DMS53 treated with DMSO at 0.1 percent for 48 hours (cell line): ENCODE results near the gene DDX55.

Experiments
- DNase-seq: peaks from one replicate; lab custom pipeline; 2025; ENCODE audit not compliant: unreplicated experiment; lab: John Stamatoyannopoulos, UW

DDX55 gene

DNA sequence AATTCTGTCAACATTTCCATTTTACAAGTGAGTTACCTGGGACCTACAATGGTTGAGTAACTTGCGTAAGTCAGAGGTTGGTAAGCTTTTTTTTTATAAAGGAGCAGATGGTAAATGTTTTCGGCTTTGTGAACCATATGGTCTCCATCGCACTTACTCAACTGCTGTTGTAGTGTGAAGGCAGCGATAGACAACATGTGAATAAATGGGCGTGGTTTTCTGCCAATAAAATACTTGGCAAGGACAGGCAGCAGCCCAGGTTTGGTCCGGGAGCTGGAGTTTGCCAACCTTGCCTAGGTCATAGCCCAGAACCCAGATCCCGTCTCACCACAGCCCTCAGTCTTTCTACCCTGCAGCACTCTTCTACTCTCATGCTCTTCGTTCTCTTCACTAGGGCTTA, 6.3 kb downstream of the DDX55 start:
- DNase-seq, result no peak

GRCh38 chr12:123614110-123614509, 12.2 kb downstream of the DDX55 start:
- no peak for DNase-seq

GRCh38 chr12:123614531-123614930, 12.6 kb downstream of the DDX55 start:
- no peak for DNase-seq

- DNase-seq, result no peak
Observed at GRCh38 chr12:123617144-123617543, 15.2 kb downstream of the DDX55 start.

- no peak for DNase-seq
Observed at GRCh38 chr12:123617580-123617979, 15.7 kb downstream of the DDX55 start.

- no peak for DNase-seq
Observed at GRCh38 chr12:123621101-123621500, 19.2 kb downstream of the DDX55 start.

GRCh38 chr12:123621619-123622530, 20.0 kb downstream of the DDX55 start:
- no peak for DNase-seq

DNA sequence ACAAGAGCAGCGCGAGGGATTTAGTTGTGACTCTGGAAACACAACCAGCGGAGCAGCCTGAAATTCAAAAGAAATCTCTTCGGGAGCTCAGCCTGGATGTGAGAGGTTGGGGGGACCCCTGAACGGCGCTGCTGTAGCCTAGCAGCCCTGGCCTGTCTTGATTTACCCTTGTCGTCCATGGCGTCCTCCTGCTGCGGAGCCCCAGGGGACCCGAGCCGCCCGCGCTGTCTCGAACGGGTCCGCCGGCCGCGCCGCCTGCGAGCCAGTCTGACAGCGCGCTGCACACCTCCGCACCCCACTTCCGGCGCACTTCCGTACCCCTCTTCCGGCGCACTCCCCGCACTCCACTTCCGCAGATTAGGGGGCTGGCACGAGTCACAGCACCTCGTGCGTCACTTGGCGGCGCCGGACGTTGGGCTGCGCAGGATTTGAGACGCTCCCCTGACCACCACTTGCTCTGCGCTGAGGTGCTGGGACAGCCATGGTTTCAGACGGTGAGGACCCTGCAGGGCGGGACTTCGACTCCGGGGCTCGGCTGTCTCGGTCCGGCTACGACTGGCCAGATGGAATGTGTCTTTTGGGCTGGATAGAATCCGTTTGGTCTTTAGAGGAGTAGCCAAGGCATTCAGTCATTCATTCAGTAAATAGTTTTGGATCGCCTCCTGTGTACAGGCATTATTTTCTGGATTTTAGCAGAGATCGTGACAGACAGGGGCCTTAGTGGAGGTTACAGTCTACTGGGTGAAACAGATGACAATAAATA, 31.7 kb downstream of the DDX55 start, which contains the start of the genes EIF2B1 and GTF2H3:
EIF2B1 (minus strand) TSS at position 308 of the 763 bp plus-strand sequence; CDS start at position 179, 129 bp downstream.
GTF2H3 (plus strand) TSS at position 451 of the 763 bp plus-strand sequence; CDS start at position 482, 31 bp downstream.
- DNase-seq, result peak; percentile 88

DNA sequence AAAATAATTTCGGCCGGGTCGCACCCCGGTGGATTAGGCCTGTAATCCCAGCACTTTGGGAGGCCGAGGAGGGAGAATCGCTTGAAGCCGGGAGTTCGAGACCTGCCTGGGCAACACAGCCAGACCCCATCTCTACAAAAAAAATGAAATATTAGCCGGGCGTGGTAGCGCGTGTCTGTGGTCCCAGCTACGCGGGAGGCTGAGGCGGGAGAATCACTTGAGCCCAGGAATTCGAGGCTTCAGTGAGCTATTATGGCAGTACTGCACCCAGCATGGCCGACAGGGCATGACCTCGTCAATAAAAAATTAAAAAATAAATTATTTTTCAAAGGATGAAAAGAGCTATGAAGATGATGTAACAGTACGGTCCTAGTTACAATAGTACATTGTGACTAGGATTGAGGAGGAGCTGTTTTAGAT, 32.3 kb downstream of the DDX55 start:
- no peak for DNase-seq

GRCh38 chr12:123643911-123644310, 42.0 kb downstream of the DDX55 start:
- DNase-seq, result no peak

DNA sequence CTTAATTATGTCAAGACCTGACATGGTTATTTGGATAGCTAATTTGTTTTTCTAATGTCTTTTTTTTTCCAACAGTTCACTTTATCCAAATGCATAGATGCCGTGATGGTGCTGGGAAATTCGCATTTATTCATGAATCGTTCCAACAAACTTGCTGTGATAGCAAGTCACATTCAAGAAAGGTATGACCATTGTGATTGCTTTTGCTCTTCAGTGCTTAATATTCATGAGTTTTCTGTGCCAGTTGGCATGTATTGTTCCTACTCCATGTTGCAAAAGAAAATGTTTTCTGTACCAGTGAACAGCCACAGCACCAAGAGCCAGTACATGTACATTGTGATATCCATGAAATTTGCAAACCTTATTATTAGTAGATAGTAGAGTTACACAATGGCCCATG, 43.5 kb downstream of the DDX55 start:
- no peak for DNase-seq

DNA sequence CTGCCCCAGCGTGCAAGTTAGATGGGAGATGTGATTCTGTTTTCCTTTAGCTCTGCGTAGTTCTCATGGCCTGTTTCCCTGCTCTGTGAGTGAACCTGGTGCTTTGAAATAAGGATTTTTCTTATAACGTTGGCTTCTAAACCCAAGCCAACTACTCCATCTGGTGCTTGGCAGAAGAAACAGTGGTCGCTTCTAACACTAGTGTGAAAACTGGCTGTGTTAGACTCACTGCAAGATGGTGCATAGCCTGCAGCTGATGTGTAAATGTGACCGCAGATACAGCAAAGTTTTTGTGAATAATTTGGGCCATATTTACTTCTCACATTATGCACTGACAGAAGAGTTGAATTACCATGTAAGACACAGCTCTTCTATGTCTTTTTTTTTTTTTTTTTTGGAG, 44.0 kb downstream of the DDX55 start:
- no peak for DNase-seq

DNA sequence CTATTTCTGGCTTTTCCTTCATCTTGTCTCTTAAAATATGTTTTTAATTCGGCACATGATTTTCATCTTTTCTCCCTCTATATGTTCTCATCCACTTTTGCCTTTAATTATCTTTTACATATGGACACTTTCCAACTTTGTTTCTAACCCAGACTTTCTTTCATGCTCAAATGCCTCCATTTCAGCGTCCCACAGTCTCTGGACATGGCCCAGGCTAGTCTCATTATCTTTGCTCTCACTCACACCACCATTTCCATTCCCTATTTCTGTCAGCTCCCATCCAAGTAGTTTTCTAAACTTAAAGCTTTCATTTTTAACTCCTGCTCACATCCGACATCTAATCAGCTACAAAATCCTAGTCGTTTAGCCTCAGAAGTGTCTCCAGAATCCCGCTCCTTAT, 46.5 kb downstream of the DDX55 start:
- no peak for DNase-seq

GRCh38 chr12:123654129-123654701, 52.3 kb downstream of the DDX55 start:
- no peak for DNase-seq

DNA sequence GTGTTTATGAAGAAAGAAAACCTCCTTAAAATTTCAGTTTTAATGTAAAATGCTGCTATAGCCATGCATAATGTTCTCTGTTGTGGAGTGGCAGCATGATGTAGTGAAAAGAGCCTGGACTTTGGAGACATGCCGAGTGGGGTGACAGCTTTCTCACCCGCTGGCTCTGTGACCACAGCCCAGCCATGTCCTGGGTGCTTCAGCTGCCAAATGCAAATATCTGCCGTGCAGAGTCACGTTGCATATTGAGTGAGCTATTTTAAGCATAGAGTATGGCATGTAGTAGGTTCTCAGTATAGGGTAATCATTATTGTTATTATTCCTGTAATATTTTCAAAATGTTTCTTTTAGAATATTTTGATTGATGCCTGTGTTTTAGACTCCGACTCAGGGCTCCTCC, 53.5 kb downstream of the DDX55 start:
- no peak for DNase-seq

DNA sequence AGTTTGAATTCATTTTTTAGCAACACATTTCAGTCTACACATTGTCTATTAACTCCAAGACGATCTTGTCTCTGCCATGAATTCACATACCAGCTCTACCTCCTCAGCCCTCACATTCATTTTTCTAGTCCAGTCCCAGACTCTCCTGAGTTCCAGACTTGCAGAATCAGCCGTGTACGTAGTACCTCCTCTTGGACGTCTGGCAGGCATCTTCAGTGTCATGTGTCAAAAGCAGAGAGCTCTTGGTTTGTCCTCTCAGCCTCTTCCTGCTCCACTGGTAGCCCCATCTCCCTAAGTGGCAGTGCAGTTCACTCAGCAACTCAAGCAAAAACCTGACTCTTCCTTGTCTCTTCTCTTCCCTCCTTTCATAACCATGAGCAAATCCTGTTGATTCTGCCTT, 54.5 kb downstream of the DDX55 start:
- no peak for DNase-seq

- no peak for DNase-seq
Observed at GRCh38 chr12:123657211-123657610, 55.3 kb downstream of the DDX55 start.

DNA sequence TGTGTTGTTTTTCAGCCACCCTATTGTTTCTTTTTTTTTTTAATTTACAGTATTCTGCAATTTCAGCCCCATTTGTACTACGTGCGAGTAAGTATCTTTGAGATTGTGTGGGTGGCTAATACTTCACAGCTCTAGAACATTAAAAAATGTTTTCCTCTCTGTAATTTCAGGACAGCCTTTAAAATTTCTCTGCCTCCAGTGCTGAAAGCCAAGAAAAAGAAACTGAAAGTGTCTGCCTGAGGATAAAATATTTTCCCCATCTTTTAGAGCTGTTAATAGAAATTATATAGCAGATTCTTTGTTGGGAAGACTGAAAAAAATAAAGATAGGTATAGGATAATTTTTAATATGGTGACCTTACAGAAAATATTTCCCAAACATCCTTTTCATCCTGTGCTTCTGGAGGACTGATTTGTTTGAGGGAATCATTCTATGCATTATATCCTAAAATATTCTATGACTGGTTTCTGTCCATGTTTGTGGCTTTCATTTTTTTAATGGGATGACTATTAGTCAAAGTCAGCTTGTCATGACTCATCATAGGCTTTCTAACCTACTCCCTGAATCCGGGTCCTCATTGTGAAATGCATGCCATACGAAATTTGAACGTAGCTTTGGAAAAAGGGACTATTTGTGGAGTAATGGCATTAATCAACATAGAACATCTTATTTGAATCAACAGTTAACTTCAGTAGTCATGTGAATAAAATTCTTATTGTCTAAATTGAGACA, 58.3 kb downstream of the DDX55 start:
- no peak for DNase-seq

DNA sequence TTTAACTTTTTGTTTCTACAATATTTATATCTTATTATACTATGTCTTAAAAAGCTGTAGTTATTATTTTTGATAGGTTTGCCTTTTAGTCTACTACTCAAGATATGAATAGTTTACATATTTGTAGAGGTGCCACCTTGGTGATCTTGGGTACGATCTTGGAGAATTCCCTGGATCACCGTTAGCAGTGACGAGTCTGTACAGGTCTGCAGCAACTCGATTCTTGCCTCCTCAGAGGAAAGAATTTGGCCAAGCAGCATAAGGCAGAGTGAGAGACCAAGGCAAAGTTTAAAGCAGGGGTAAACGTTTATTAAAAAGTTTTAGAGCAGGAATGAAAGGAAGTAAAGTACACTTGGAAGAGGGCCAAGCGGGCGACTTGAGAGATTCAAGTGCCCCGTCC, 65.9 kb downstream of the DDX55 start:
- DNase-seq, result no peak
